ENCODE measurements around the gene ZFR. TPM values are rescaled to one million over a fixed set of nuclear protein-coding genes. Genes with fewer than 3 reads are reported as not detected.

ZFR gene
- total and polyA plus RNA-seq, 4 donors = 17.5 to 44.5 (median 30.8) TPM

DNA sequence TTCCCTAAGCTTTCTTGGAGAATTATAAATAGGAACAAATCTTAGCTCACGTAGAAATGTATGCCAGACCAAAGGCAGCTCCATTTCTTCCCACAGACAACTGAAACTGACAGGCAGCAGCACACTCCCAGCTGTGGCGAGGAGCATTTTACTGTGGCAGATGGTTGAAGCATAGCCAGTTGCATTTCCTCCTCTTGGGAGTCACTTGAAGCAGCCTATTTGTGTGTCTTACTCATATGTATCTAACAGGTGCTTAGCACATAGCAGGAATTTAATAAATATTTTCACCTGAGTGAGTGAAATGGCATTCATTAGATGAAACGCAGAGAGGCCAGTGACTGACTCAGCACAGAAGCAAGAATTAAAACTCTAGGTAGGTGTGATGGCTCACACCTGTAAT lies 119.5 kb downstream of the ZFR start:
- H3K4me3 ChIP-seq (ENCODE audit: low read depth in 1 of 3, low read length in 3 of 3) = no peak overlapping the region
- no peak for DNase-seq (ENCODE audit: low spot score)
- H3K27me3 ChIP-seq (ENCODE audit: control insufficient read depth in 4 of 4, insufficient read depth in 4 of 4, low read length in 3 of 4) = no peaks in the 10 kb centered on the region
- H3K36me3 ChIP-seq (ENCODE audit: control insufficient read depth in 4 of 4, insufficient read depth in 3 of 4, low read depth in 1 of 4, low read length in 3 of 4) = no peaks in the 10 kb centered on the region
- TF ChIP-seq JUND (IDR thresholded peaks at IDR 0.05) (no peak), RAD21 (IDR thresholded peaks at IDR 0.05) (no peak), YY1 (IDR thresholded peaks at IDR 0.05) (no peak), REST (IDR thresholded peaks at IDR 0.05) (no peak), EGR1 (IDR thresholded peaks at IDR 0.05; ENCODE audit: low read depth in 2 of 2) (no peak), SP1 (IDR thresholded peaks at IDR 0.05) (no peak), GABPA (IDR thresholded peaks at IDR 0.05 in 1 of 2, conservative IDR thresholded peaks at IDR 0.05 in 1 of 2) (no peak), HNF4G (IDR thresholded peaks at IDR 0.05) (no peak), NR2F2 (IDR thresholded peaks at IDR 0.05) (no peak), RXRA (IDR thresholded peaks at IDR 0.05) (no peak), TAF1 (conservative IDR thresholded peaks at IDR 0.05) (no peak), MAX (IDR thresholded peaks at IDR 0.05) (no peak), HNF4A (conservative IDR thresholded peaks at IDR 0.05) (no peak), FOXA1 (IDR thresholded peaks at IDR 0.05) (no peak), FOXA2 (IDR thresholded peaks at IDR 0.05) (no peak)
- TF ChIP-seq, protein P1, sequence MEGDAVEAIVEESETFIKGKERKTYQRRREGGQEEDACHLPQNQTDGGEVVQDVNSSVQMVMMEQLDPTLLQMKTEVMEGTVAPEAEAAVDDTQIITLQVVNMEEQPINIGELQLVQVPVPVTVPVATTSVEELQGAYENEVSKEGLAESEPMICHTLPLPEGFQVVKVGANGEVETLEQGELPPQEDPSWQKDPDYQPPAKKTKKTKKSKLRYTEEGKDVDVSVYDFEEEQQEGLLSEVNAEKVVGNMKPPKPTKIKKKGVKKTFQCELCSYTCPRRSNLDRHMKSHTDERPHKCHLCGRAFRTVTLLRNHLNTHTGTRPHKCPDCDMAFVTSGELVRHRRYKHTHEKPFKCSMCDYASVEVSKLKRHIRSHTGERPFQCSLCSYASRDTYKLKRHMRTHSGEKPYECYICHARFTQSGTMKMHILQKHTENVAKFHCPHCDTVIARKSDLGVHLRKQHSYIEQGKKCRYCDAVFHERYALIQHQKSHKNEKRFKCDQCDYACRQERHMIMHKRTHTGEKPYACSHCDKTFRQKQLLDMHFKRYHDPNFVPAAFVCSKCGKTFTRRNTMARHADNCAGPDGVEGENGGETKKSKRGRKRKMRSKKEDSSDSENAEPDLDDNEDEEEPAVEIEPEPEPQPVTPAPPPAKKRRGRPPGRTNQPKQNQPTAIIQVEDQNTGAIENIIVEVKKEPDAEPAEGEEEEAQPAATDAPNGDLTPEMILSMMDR (IDR thresholded peaks at IDR 0.05; ENCODE audit: low read depth, low read length, missing input control) = no peak
- TF ChIP-seq, protein P2, sequence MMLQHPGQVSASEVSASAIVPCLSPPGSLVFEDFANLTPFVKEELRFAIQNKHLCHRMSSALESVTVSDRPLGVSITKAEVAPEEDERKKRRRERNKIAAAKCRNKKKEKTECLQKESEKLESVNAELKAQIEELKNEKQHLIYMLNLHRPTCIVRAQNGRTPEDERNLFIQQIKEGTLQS (IDR thresholded peaks at IDR 0.05) = no peak
- TF ChIP-seq, protein P3, sequence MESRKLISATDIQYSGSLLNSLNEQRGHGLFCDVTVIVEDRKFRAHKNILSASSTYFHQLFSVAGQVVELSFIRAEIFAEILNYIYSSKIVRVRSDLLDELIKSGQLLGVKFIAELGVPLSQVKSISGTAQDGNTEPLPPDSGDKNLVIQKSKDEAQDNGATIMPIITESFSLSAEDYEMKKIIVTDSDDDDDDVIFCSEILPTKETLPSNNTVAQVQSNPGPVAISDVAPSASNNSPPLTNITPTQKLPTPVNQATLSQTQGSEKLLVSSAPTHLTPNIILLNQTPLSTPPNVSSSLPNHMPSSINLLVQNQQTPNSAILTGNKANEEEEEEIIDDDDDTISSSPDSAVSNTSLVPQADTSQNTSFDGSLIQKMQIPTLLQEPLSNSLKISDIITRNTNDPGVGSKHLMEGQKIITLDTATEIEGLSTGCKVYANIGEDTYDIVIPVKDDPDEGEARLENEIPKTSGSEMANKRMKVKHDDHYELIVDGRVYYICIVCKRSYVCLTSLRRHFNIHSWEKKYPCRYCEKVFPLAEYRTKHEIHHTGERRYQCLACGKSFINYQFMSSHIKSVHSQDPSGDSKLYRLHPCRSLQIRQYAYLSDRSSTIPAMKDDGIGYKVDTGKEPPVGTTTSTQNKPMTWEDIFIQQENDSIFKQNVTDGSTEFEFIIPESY (IDR thresholded peaks at IDR 0.05) = no peak
- no peaks in the 10 kb centered on the region for H3K9me3 ChIP-seq (ENCODE audit: control insufficient read depth in 4 of 4, low read length in 3 of 4)
- no peak overlapping the region for H3K9ac ChIP-seq (ENCODE audit: low read depth in 1 of 2, low read length in 2 of 2)
- 85% methylated on average over 3 of the region's 3 CpGs for WGBS
- H3K4me1 ChIP-seq (ENCODE audit: control insufficient read depth in 4 of 4, insufficient read depth in 4 of 4, low read length in 3 of 4) = peaks cover 0 to 10% (median 8%) of the 10 kb centered on the region in 4 donors
- H3K27ac ChIP-seq (ENCODE audit: low read depth in 1 of 2, low read length in 2 of 2) = no peak overlapping the region
